DMS114 treated with DMSO at 0.1 percent for 48 hours (cell line): ENCODE results near the gene ANKRD27.

ENCODE experiments used
- DNase-seq: peaks from one replicate; lab custom pipeline; 2025; ENCODE audit not compliant: unreplicated experiment; lab: John Stamatoyannopoulos, UW

ANKRD27 gene

GRCh38 chr19:32691291-32691951 lies 16.4 kb upstream of the ANKRD27 start, which contains the start of gene NUDT19:
TSS of gene NUDT19 (plus strand) at chr19:32691821. CDS start at chr19:32691961, 140 bp downstream.
- DNase-seq: peak; percentile 69

GRCh38 chr19:32688311-32688710 lies 13.3 kb upstream of the ANKRD27 start:
- DNase-seq: no peak

GRCh38 chr19:32687681-32688080 lies 12.7 kb upstream of the ANKRD27 start:
- DNase-seq: no peak

GRCh38 chr19:32686847-32687475 lies 12.0 kb upstream of the ANKRD27 start:
- DNase-seq: no peak

GRCh38 chr19:32682317-32682716 lies 7.3 kb upstream of the ANKRD27 start:
- no peak for DNase-seq

- DNase-seq: no peak
These were observed 6.0 kb upstream of the ANKRD27 start for GRCh38 chr19:32680986-32681385.

- DNase-seq: no peak
These were observed 2.7 kb upstream of the ANKRD27 start for GRCh38 chr19:32677657-32678056.

GRCh38 chr19:32676895-32677359 lies 1.9 kb upstream of the ANKRD27 start:
- DNase-seq: no peak

- DNase-seq: no peak
These were observed 1.4 kb upstream of the ANKRD27 start for GRCh38 chr19:32676186-32676894.

GRCh38 chr19:32675720-32676185 lies 773 bp upstream of the ANKRD27 start, which contains the start of gene RGS9BP:
TSS of gene RGS9BP (plus strand) at chr19:32675848. CDS start at chr19:32676264, 416 bp downstream.
- DNase-seq: peak; percentile 58

GRCh38 chr19:32674153-32674930 lies 638 bp downstream of the ANKRD27 start:
- no peak for DNase-seq

GRCh38 chr19:32673573-32673972 lies 1.4 kb downstream of the ANKRD27 start:
- DNase-seq: no peak

GRCh38 chr19:32672841-32673240 lies 2.1 kb downstream of the ANKRD27 start:
- no peak for DNase-seq

GRCh38 chr19:32671883-32672593 lies 2.9 kb downstream of the ANKRD27 start:
- no peak for DNase-seq

- no peak for DNase-seq
These were observed 5.7 kb downstream of the ANKRD27 start for GRCh38 chr19:32669310-32669709.

- no peak for DNase-seq
These were observed 8.9 kb downstream of the ANKRD27 start for GRCh38 chr19:32666084-32666483.

GRCh38 chr19:32662186-32662585 lies 12.8 kb downstream of the ANKRD27 start:
- no peak for DNase-seq

- no peak for DNase-seq
These were observed 13.7 kb downstream of the ANKRD27 start for GRCh38 chr19:32661318-32661717.

- DNase-seq: no peak
These were observed 16.5 kb downstream of the ANKRD27 start for GRCh38 chr19:32658527-32658926.

GRCh38 chr19:32658075-32658474 lies 16.9 kb downstream of the ANKRD27 start:
- no peak for DNase-seq
